Left lobe of liver (tissue), 2 donors: ENCODE measurements around the gene TTLL10. TPM values are rescaled to one million over a fixed set of nuclear protein-coding genes. Genes with fewer than 3 reads are reported as not detected.

Experiments used
- ATAC-seq: fragments of 200-7000 bp; cut with Tn5 transposase; one replicate; pipeline ENCODE4 v1.9.1; 2020; ENCODE audit warnings: mild to moderate bottlenecking, moderate library complexity
- DNase-seq: peaks from one replicate; pipeline ENCODE4 v3.0.0-alpha.2; 2020; ENCODE audit warnings: low spot score
- total RNA-seq: library from RNA; stranded (reverse); gene quantifications from one replicate; pipeline ENCODE4 v1.2.1, GENCODE V29; 2021
- donor health status: DM: no; HTN: no; CAD: no; lungs with moderate emphysema.
- donor health status: DM: no; HTN: yes; CAD: no.

Gene TTLL10
- total RNA-seq, 1 donor from 2014 or later = not detected

DNA sequence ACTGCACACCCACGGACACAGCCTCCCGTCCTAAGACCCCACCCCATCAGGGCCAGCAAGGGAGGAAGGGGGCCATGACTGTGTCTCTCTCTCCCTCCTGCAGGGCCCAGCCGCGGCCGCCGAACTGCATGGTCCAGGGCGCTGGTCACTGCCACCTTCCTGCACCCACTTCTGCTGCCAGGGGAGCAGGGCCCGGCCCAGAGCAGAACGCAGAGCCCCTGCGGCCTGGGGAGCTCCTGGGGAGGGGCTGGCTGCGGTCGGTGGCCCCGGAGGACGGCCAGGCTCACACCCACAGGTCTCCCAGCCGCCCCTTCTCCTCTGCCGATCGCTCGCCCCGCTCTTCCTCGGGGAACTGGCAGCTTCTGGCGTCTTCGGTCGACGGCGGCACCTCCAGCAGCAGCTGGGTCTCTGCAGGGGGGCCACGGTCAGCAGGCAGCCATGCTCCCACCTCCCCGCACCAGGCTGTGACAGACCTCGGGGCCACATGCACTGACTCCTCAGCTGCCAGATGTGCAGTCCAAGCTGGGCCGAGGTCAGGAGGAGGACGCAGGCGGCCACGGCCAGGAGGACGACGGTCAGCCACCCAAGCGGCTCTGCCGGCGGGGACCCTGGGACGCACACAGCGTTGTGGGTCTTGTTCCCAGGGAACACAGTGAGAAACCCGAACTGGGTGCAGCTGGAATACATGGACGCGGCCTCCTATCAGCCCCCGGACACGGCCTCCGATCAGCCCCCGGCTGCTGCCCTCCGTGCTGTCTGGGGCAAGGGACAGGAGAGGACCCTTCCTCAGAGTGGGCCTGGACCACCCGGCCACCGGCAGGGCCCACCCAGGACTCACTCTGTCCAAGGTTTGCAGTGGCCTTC lies 30.1 kb downstream of the TTLL10 start:
- DNase-seq = no peak
- ATAC-seq = no peak

DNA sequence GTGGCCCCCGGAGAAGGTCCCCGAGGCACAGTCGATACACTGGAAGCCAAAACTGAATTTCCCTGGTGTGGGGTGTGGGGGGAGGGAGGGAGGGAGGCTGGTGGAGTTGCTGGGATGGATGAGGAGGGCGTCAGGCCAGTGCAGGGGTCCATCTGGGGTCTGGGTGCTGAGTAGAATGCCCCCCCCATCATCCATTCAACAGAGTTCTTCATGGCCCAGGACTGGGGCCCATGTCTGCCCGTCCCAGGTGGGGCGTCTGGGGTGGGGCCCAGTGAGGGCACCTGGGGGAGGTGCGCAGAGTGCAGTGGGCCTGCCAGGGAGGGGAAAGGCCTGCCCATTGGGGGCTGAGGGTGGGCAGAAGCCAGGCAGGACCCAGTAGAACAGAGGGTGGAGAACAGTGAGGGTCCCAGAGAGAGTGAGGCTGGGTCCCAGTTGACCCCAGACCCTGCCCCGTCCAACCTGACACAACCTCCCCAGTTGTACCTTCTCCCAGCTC lies 30.8 kb downstream of the TTLL10 start:
- ATAC-seq = no peak
- no peak for DNase-seq

DNA sequence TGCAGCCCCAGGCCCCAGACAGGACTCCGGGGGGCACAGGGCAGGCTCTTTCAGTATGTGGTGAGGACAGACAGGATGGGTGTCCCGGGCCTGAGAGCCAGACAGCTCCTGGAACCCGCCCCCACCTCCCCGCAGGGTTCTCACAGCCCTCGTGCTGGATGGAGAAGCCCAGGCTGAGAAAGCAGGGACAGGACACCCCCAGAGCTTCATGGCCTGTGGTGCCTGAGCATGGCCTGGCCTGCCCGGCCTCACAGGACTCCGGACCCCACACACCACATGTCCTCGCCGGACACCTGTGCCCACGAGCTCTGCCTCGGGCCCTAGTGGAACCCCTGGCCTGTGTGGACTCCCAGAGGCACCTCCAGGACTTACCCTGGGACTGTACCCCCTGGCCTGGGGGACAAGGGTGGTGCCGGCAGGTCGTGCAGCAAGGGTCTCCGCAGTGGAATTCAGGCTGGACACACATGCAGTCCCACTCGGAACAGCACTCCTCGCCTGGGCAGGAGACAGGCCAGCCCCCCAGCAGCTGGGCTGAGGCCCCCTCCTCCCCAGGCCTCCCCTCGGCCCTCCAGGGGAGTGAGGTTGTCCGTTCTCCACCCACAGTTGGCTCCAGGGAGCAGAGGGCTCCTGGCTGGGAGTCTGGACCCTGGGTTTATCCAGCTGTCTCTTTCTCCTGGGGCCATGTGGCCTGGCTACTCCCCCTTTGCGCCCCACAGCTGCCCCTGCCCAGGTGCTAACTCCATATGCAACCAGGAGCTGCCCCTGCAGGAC lies 31.5 kb downstream of the TTLL10 start:
- no peak for DNase-seq
- ATAC-seq = no peak

DNA sequence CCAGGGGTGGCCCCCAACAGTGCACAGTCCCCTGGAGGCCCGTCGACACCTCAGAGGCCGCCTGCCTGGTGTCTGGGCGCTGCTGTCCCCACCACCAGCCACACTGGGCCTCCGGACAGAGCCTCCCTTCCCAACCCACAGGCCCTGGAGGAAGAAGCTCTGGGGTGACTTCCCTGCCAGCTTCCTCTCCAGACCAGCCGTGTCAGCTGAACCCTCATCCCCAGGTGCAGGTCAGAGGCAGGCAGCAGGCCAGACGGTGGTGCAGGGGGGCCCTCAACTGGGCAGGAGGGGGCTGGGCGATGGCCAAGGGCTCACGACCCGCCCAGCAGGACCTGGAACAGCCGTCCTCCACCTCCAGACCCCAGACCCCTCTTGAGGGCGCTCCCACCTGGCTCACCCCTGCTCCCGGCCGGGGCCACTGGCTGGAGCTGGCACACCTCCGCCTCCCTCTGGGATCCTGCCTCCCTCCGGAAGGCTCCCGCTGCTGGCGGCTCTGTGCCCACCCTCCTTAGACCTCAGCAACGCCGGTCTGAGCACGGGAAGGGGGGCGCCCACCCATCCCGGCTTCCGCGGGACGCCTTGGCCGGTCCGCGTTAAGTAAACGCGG lies 32.2 kb downstream of the TTLL10 start:
- DNase-seq (no peak), ATAC-seq (no peak)

GRCh38 chr1:1206376-1206965 lies 32.8 kb downstream of the TTLL10 start, which contains the start of gene TNFRSF18:
TNFRSF18 (minus strand) TSS chr1:1206592; CDS start chr1:1206571, 21 bp downstream.
- no peak for DNase-seq
- peak; percentile 58 for ATAC-seq

GRCh38 chr1:1206966-1207531 lies 33.4 kb downstream of the TTLL10 start:
- DNase-seq = no peak

DNA sequence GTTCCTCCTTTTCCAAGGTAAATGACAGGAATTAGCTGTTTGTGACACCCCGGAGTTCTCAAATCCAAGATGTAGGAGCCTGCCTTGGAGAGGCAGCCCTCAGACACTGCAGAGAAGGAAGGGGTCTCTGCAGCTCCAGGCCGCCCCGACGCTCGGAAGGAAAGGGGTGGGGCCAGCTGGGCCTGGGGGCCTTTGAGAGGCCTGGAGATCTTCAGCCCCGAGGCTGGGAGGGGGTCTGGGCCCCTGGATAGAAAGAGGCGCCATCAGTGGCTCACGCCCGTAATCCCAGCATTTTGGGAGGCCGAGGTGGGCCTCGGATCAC lies 33.9 kb downstream of the TTLL10 start:
- ATAC-seq = no peak
- no peak for DNase-seq

More at GRCh38 chr1:1206966-1207531, 33.4 kb downstream of the TTLL10 start:
- ATAC-seq = no peak

- no peak for ATAC-seq
- no peak for DNase-seq
Measured at GRCh38 chr1:1208713-1209433, 35.2 kb downstream of the TTLL10 start.

DNA sequence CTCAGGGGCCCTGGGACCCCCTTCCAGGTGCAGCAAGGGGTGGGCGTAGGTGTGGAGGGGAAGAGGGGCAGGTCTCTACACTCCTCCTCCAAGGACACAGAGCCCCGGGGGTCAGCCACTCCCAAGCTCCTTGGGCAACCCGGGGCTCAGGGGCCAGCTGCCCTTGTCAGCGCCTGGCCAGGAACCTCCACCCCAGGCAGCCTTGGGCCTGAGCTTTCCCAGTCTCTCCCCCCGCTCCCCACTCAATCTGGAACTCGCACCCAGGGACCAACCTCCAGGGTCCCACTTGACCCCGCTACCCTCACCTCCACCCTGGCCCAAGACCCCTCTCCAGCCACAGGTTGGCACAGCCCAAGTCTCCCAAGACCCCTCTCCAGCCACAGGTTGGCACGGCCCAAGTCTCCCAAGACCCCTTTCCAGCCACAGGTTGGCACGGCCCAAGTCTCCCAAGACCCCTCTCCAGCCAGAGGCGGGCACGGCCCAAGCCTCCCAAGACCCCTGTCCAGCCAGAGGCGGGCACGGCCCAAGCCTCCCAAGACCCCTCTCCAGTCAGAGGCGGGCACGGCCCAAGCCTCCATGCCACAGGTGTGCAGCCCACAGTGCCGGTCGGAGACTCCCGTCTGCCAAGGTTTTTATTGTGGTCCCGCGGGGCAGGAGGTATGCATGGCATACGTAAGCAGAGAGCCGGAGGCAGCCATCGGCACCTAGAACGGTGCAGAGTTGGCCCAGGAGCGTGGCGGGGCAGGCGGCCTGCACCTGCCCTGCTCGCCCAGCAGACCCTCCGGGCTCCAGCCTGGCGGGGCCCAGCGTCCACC lies 37.3 kb downstream of the TTLL10 start:
- DNase-seq (no peak), ATAC-seq (no peak)

DNA sequence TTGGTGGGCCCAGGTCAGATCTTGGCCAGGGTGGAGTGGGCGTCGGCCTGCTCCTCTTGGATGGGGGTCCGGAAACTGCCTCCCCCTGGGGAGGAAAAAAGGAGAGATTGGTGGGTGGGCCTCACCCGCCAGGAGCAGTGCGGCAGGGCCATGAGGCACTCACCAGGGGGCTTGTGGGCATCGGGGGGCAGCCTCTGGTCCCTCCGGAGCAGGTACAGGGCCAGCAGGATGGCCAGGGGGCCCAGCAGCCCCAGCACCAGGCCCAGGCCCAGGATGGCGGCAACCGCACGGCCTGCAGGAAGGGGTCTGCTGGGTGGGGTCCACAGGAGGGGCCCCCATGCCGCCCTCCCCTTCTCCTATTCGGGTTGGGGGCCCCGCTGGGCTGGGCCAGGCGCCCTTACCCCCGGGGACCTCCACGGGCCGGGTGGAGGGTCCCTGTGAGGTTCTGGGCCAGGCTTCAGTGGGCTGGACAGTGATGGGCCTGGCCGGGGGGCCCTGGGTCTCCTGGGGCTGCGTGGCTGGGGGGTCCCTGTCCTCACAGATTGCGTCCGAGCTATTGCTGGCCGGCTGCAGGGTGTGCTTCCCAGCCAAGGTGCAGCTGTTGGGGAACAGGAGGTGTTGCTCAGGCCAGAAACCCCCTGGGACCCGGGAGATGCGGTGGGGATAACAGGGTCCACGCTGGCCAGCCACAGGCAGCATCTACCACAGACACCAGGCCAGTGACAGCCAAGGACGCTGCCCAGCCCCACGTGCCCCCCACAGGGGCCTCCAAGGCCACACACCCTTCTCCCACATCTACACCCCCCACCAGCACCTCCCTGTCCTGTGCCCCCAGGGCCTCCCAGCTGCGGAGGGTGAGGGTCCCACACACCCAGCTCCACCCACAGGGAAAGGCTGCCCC lies 38.1 kb downstream of the TTLL10 start:
- ATAC-seq (no peak), DNase-seq (no peak)

- ATAC-seq = peak; percentile 25
- DNase-seq = no peak
Measured at GRCh38 chr1:1212780-1213344, 39.2 kb downstream of the TTLL10 start.

DNA sequence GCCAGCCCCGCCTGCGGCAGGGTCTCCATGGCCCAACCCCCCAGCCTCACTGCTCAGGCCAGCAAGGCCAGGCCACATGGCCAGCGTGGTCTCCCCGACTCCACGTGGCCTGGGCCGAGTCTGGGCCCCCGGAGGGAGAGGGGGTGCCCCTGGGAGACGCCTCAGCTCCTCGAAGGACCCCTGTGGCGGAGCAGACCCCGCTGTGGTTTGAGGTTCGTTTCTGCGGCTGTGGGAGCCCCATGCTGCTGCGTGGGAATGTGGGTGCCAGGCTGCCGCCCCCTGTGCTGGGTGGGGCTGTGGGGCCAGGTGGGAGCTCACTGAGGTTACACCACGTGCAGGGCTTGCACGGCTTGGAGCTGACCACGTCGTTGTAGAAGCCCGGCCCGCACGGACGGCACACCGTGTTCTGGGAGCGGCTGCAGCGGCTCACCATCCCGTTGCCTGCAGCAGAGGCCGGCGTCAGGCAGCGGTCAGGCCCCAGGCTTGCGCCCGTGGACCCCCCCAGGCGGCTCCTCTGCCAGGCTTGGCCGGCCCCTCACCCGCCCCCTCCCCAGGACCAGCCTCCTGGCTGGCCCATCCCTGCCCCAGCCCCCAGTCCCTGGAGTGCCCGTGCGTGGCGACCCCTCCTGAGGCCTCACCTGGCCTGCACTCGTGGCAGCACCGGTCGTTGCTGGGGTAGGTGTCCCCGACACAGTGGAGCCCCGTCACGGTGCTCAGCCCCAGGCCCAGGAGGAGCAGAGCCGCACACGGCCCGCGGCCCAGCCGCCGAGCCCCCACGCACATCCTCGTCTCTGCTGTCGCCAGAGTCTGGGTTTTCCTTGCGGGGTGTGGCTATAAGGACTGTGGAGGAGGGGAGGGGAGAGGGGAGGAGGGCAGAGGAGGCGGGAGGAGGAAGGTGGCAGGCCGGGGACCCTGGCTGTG lies 39.9 kb downstream of the TTLL10 start, which contains the start of gene TNFRSF4:
Gene TNFRSF4 (minus strand): TSS at position 809 of the 921 bp plus-strand sequence. CDS start 26 bp downstream, at position 783.
- no peak for DNase-seq

DNA sequence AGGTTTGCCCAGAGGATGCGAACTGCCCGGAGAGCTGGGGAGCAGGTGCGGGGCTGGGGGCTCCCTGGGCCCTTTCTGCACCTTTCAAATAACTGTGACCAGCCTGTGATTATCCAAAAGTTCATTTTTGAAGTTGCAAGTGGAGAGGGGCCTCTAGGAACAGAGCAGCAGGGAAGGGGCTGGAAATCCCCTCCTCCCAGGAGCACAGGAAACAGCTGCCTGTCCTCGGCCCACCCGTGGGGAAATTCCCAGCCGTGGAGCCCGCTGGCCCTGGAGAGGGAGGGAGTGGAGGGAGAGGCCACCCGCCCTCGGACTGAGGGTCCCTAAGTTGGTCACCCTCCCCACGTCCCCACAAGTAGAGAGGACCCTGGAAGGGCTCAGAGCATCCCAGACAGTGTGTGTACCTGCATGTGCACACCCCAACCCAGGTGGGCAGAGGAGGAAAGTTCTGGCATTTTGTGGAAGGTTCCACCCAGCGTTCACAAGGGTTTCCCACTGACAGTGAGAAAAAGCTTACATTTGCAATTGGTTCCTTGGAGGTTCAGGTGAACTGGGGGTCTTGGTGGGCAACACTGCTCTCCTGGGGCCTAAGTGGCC lies 41.5 kb downstream of the TTLL10 start:
- ATAC-seq (no peak), DNase-seq (no peak)

More for the DNA sequence above, 39.9 kb downstream of the TTLL10 start, which contains the start of gene TNFRSF4:
- ATAC-seq = peak; percentile 31

- no peak for DNase-seq
- ATAC-seq = peak; percentile 8
Measured at GRCh38 chr1:1215881-1216605, 42.4 kb downstream of the TTLL10 start.
